GM12878 (cell line): ENCODE measurements around the gene SIN3B. TPM values are rescaled to one million over a fixed set of nuclear protein-coding genes. Genes with fewer than 3 reads are reported as not detected.

Experiments used
- BACH1 ChIP-seq: fragments of 450-650 bp; IDR thresholded peaks from 2 replicates; pipeline ENCODE4 v1.6.1; 2017; ENCODE audit warnings: mild to moderate bottlenecking, borderline replicate concordance
- CHD2 ChIP-seq: IDR thresholded peaks from 2 replicates; pipeline ENCODE4 v1.6.1; 2011; ENCODE audit warnings: low read depth, low read length, improper control_type of control experiment, borderline replicate concordance
- MEF2A ChIP-seq: IDR thresholded peaks from 2 replicates; pipeline ENCODE4 v1.6.1; 2011; ENCODE audit warnings: low read depth, mild to moderate bottlenecking, low read length, moderate library complexity; ENCODE audit not compliant: insufficient read depth
- MEF2B ChIP-seq: fragments of 450-650 bp; IDR thresholded peaks from 2 replicates; pipeline ENCODE4 v1.6.1; 2018; ENCODE audit warnings: mild to moderate bottlenecking, moderate library complexity; ENCODE audit not compliant: partially characterized antibody, poor library complexity, severe bottlenecking
- MYB ChIP-seq: fragments of 150-350 bp; IDR thresholded peaks from 2 replicates; pipeline ENCODE4 v1.6.1; 2014; ENCODE audit warnings: mild to moderate bottlenecking, low read depth, low read length, borderline replicate concordance
- MYC ChIP-seq: IDR thresholded peaks from 2 replicates; pipeline ENCODE4 v1.6.1; 2011; ENCODE audit warnings: mild to moderate bottlenecking, low read length, moderate library complexity, inconsistent platforms; ENCODE audit not compliant: insufficient read depth, insufficient replicate concordance, insufficient read length, severe bottlenecking
- NR2C2 ChIP-seq: IDR thresholded peaks from 2 replicates; pipeline ENCODE4 v1.6.1; 2011; ENCODE audit warnings: borderline replicate concordance, low read depth; ENCODE audit not compliant: control insufficient read depth, insufficient read length
- SMAD5 ChIP-seq: IDR thresholded peaks from 2 replicates; pipeline ENCODE4 v1.6.1; 2016; ENCODE audit warnings: antibody characterized with exemption, low read depth
- ZBED1 ChIP-seq: IDR thresholded peaks from 2 replicates; pipeline ENCODE4 v1.6.1; 2016; ENCODE audit warnings: borderline replicate concordance
- ZSCAN29 ChIP-seq: fragments of 450-650 bp; IDR thresholded peaks from 2 replicates; pipeline ENCODE4 v1.6.1; 2017; ENCODE audit warnings: mild to moderate bottlenecking, moderate library complexity
- polyA plus RNA-seq, 11 experiments: library from polyadenylated mRNA; depleted of rRNA in 4 of 11; unstranded in 6 of 11; stranded (reverse) in 5 of 11; fragments of >200 nt; fragmentation: Nextera tagmentation in 4 of 11; fragmentation: Illumina TruSeq in 1 of 11; extraction: Ambion mirVana in 4 of 11; extraction: Trizol in 1 of 11; gene quantifications; 1 replicate in 1 of 11; 2 replicates in 10 of 11; pipeline versions ENCODE4 v1.2.1 to v1.2.3, GENCODE V29; 2011 to 2016; ENCODE audit warnings: inconsistent platforms in 2 of 11, missing spikeins in 2 of 11, low read depth in 1 of 11
- total RNA-seq, 4 experiments: library from RNA; depleted of rRNA in 3 of 4; stranded (reverse); fragments of >200 nt in 3 of 4; fragmentation: Illumina TruSeq in 1 of 4; extraction: Trizol in 1 of 4; gene quantifications; 2 replicates each; pipeline versions ENCODE4 v1.2.1 to v1.2.3, GENCODE V29; 2013 to 2021
- TF ChIP-seq, protein P1 (sequence below): fragments of 450-650 bp; IDR thresholded peaks from 2 replicates; pipeline ENCODE4 v1.6.1; 2017; ENCODE audit warnings: mild to moderate bottlenecking, moderate library complexity

SIN3B gene
- total and polyA plus RNA-seq, 10 of the 15 experiments (the other 5 are each of a cell fraction or from before 2014, with no cell fraction given): 0.68 to 34.5 (median 15.8) TPM

GRCh38 chr19:16831531-16831930, 2.3 kb downstream of the SIN3B start (continued):
- TF ChIP-seq, protein P1, sequence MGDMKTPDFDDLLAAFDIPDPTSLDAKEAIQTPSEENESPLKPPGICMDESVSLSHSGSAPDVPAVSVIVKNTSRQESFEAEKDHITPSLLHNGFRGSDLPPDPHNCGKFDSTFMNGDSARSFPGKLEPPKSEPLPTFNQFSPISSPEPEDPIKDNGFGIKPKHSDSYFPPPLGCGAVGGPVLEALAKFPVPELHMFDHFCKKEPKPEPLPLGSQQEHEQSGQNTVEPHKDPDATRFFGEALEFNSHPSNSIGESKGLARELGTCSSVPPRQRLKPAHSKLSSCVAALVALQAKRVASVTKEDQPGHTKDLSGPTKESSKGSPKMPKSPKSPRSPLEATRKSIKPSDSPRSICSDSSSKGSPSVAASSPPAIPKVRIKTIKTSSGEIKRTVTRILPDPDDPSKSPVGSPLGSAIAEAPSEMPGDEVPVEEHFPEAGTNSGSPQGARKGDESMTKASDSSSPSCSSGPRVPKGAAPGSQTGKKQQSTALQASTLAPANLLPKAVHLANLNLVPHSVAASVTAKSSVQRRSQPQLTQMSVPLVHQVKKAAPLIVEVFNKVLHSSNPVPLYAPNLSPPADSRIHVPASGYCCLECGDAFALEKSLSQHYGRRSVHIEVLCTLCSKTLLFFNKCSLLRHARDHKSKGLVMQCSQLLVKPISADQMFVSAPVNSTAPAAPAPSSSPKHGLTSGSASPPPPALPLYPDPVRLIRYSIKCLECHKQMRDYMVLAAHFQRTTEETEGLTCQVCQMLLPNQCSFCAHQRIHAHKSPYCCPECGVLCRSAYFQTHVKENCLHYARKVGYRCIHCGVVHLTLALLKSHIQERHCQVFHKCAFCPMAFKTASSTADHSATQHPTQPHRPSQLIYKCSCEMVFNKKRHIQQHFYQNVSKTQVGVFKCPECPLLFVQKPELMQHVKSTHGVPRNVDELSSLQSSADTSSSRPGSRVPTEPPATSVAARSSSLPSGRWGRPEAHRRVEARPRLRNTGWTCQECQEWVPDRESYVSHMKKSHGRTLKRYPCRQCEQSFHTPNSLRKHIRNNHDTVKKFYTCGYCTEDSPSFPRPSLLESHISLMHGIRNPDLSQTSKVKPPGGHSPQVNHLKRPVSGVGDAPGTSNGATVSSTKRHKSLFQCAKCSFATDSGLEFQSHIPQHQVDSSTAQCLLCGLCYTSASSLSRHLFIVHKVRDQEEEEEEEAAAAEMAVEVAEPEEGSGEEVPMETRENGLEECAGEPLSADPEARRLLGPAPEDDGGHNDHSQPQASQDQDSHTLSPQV: no peak
- TF ChIP-seq MEF2B (no peak), CHD2 (no peak), MYC (no peak), MEF2A (no peak), NR2C2 (no peak), ZSCAN29 (no peak), ZBED1 (no peak), SMAD5 (no peak), MYB (no peak), BACH1 (no peak)
